Measurements from ENCODE around the gene FCHO2. TPM values are rescaled to one million over a fixed set of nuclear protein-coding genes. Genes with fewer than 3 reads are reported as not detected.

FCHO2 gene
- total RNA-seq, 2 donors from 2014 or later = 5.9 to 18.2 TPM

GRCh38 chr5:72985719-72986118 lies 29.9 kb downstream of the FCHO2 start:
- TF ChIP-seq, protein P1, sequence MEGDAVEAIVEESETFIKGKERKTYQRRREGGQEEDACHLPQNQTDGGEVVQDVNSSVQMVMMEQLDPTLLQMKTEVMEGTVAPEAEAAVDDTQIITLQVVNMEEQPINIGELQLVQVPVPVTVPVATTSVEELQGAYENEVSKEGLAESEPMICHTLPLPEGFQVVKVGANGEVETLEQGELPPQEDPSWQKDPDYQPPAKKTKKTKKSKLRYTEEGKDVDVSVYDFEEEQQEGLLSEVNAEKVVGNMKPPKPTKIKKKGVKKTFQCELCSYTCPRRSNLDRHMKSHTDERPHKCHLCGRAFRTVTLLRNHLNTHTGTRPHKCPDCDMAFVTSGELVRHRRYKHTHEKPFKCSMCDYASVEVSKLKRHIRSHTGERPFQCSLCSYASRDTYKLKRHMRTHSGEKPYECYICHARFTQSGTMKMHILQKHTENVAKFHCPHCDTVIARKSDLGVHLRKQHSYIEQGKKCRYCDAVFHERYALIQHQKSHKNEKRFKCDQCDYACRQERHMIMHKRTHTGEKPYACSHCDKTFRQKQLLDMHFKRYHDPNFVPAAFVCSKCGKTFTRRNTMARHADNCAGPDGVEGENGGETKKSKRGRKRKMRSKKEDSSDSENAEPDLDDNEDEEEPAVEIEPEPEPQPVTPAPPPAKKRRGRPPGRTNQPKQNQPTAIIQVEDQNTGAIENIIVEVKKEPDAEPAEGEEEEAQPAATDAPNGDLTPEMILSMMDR (IDR thresholded peaks at IDR 0.05) = no peak
- no peak for TF ChIP-seq POLR2A (IDR thresholded peaks at IDR 0.05)
- WGBS, 2 donors = 100% methylated on average over 1 of the region's 1 CpG
- Histone ChIP-seq H3K27ac (no peak overlapping the region), H3K27me3 (no peaks in the 10 kb centered on the region), H3K36me3 (replicated peaks in 1 of 2; ENCODE audit: insufficient read depth in 1 of 2, low read depth in 2 of 2) (no peaks in the 10 kb centered on the region), H3K4me1 (no peaks in the 10 kb centered on the region), H3K9me3 (no peaks in the 10 kb centered on the region), H3K4me3 (no peak overlapping the region)
- DNase-seq (no peak), ATAC-seq (no peak)
- intact Hi-C loops (cut with DNase I) = no loop called here

GRCh38 chr5:72988769-72989168 lies 32.9 kb downstream of the FCHO2 start:
- DNase-seq = no peak
- intact Hi-C loops (cut with DNase I) = no loop called here
- ATAC-seq = no peak
- Histone ChIP-seq H3K27me3 (no peaks in the 10 kb centered on the region), H3K4me1 (no peaks in the 10 kb centered on the region), H3K4me3 (no peak overlapping the region), H3K27ac (no peak overlapping the region), H3K9me3 (no peaks in the 10 kb centered on the region), H3K36me3 (replicated peaks in 1 of 2; ENCODE audit: insufficient read depth in 1 of 2, low read depth in 2 of 2) (no peaks in the 10 kb centered on the region)
- 80 to 90% methylated on average over 1 of the region's 1 CpG for WGBS, 2 donors
- TF ChIP-seq, protein P1 (IDR thresholded peaks at IDR 0.05) = no peak
- TF ChIP-seq POLR2A (IDR thresholded peaks at IDR 0.05) = no peak

DNA sequence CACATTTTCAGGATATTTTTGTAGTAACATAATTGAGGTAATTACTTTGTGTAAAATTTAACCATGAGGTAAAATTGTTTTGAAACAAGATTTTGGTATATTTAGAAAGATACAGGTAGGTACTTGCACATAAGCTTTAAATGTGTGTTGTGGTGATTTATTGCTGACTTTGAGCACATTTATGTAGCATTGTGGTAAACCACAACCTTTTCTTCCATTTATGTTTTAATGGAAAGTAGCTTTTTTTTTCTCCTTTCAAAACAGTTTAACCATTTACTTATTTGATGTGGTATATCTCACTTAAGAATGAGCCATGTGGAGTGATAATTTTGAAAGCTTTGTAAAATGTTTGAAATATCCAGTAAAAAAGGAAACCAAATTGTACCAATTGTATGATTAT lies 35.6 kb downstream of the FCHO2 start:
- no peak for DNase-seq
- no peak for TF ChIP-seq POLR2A (IDR thresholded peaks at IDR 0.05)
- TF ChIP-seq, protein P1 (IDR thresholded peaks at IDR 0.05) = no peak
- intact Hi-C loops (cut with DNase I) = no loop called here
- Histone ChIP-seq H3K4me1 (no peaks in the 10 kb centered on the region), H3K27ac (no peak overlapping the region), H3K4me3 (no peak overlapping the region), H3K9me3 (no peaks in the 10 kb centered on the region), H3K27me3 (no peaks in the 10 kb centered on the region), H3K36me3 (replicated peaks in 1 of 2; ENCODE audit: insufficient read depth in 1 of 2, low read depth in 2 of 2) (no peaks in the 10 kb centered on the region)
- ATAC-seq = no peak

DNA sequence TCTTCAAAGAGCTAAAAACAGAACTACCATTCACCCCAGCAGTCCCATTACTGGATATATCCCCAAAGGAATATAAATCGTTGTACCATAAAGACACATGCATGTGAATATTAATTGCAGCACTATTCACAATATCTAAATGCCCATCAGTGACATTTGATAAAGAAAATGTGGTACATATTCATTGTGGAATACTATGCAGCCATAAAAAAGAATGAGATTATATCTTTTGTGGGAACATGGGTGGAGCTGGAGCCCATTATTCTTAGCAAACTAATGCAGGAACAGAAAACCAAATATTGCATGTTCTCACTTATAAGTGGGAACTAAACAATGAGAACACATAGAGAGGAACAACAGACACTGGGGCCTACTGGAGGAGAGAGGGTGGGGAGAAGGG lies 38.7 kb downstream of the FCHO2 start:
- Histone ChIP-seq H3K4me3 (no peak overlapping the region), H3K27me3 (no peaks in the 10 kb centered on the region), H3K36me3 (replicated peaks in 1 of 2; ENCODE audit: insufficient read depth in 1 of 2, low read depth in 2 of 2) (no peaks in the 10 kb centered on the region), H3K9me3 (no peaks in the 10 kb centered on the region), H3K4me1 (no peaks in the 10 kb centered on the region), H3K27ac (no peak overlapping the region)
- no peak for ATAC-seq
- WGBS, 2 donors = 82 to 96% methylated on average over 1 of the region's 1 CpG
- intact Hi-C loops (cut with DNase I) = no loop called here
- no peak for DNase-seq
- TF ChIP-seq, protein P1 (IDR thresholded peaks at IDR 0.05) = no peak
- no peak for TF ChIP-seq POLR2A (IDR thresholded peaks at IDR 0.05)

DNA sequence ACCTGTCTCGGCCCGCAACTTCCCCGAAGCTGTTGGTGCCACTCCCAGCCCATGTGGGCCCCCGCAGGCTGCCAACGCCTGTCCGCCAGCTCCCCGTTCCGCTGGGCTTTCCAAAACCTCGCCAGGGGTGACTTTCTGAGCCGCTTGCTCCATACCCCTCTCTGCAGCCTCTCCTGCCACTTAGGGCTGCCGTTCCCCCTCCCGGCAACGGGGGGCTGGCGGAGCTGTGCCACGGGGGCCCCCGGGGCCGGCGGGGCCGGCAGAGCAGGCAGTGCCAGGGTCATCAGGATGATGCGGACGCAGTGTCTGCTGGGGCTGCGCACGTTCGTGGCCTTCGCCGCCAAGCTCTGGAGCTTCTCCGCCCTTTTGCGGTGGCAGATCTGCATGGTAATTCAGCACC lies 40.8 kb downstream of the FCHO2 start:
- ATAC-seq = no peak
- 98% methylated on average over 22 to 27 of the region's 28 CpGs for WGBS, 2 donors
- no peak for DNase-seq
- Histone ChIP-seq H3K4me1 (no peaks in the 10 kb centered on the region), H3K4me3 (no peak overlapping the region), H3K27ac (no peak overlapping the region), H3K36me3 (replicated peaks in 1 of 2; ENCODE audit: insufficient read depth in 1 of 2, low read depth in 2 of 2) (no peaks in the 10 kb centered on the region), H3K27me3 (no peaks in the 10 kb centered on the region), H3K9me3 (no peaks in the 10 kb centered on the region)
- no peak for TF ChIP-seq POLR2A (IDR thresholded peaks at IDR 0.05)
- TF ChIP-seq, protein P1 (IDR thresholded peaks at IDR 0.05) = no peak
- intact Hi-C loops (cut with DNase I) = no loop called here

Measured in body of pancreas (tissue), 4 donors.